ENCODE data around the gene ROMO1.
"Not testable (repeated sequence)": the region's sequence is repeated elsewhere in the genome, so short reads cannot be mapped to it uniquely, and the experiment has no call there.

ROMO1 gene

GRCh38 chr20:35711588-35712209, 12.5 kb downstream of the ROMO1 start:
- DNase-seq, result no peak

DNA sequence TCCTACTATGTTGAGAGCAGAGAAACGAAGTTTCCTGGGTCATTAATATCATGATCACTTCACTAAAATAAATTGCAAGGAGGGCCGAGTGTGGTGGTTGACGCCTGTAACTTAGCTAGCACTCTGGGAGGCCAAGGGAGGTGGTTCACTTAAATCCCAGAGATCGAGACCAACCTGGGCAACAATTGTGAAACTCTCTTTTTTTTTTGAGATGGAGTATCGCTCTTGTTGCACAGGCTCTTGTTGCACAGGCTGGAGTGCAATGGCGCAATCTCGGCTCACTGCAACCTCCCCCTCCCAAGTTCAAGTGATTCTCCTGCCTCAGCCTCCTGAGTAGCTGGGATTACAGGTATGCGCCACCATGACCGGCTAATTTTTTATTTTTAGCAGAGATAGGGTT, 13.9 kb downstream of the ROMO1 start:
- not testable (repeated sequence) for DNase-seq

DNA sequence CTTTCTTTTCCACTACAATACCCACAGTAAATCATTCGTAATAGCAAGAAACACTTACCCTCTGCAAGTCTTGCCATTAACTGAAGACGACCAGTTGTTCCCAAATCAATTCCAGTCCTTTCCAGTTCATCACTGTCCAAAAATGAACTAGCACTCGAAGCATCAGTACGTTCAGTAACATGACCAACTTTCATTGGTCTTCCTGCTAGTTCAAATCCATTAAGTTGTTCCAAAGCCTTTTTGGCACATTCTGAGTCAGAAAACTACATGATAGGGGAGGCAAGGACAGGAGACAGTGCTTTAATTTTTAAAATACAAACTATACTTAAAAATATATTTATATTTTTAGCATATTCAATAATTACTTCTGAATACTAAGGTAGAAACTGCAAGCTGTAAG, 14.9 kb downstream of the ROMO1 start:
- DNase-seq, result no peak

- no peak for DNase-seq
These were observed 16.4 kb downstream of the ROMO1 start for GRCh38 chr20:35715652-35716051.

DNA sequence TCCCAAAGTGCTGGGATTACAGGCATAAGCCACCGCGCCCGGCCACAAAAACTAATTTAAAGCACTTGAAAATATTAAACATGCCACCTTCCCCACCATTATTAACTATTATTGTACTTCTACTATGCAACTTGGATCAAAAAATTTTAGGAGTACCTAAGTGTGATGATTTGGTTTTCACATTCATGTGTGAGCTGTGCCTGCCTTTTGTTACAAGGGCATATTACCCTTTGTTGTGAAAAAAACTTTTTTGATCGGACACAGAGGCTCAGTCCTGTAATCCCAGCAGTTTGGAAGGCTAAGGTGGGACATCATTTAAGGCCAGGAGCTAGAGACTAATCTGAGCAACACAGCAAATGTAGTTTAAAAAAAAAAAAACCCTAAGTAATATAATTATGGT, 17.1 kb downstream of the ROMO1 start:
- no peak for DNase-seq

DNA sequence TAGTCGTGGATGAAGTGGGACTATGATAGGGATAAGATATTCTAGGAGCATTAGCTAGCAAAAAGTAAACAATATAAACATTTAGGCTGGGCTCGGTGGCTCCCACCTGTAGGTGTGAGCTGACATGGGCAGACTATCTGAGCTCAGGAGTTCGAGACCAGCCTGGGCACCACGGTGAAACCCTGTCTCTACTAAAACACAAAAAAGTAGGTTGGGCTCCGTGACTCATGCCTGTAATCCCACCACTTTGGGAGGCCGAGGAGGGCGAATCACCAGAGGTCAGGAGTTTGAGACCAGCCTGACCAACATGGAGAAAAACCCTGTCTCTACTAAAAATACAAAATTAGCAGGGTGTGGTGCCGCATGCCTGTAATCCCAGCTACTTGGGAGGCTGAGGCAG, 19.1 kb downstream of the ROMO1 start:
- not testable (repeated sequence) for DNase-seq

GRCh38 chr20:35718972-35719635, 19.9 kb downstream of the ROMO1 start:
- no peak for DNase-seq

DNA sequence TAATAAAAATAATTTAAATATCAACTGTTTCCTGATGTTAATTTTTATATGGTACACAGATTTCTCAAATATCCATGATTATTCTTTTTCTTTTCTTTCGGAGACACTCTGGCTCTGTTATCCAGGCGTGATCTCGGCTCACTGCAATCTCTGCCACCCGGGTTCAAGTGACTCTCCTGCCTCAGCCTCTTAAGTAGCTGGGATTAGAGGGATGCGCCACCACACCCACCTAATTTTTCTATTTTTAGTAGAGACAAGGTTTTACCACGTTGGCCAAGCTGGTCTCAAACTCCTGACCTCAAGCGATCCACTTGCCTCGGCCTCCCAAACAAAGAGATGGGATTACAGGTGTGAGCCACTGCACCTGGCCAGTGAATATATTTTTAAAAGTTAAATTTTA, 20.5 kb downstream of the ROMO1 start:
- DNase-seq, result no peak

DNA sequence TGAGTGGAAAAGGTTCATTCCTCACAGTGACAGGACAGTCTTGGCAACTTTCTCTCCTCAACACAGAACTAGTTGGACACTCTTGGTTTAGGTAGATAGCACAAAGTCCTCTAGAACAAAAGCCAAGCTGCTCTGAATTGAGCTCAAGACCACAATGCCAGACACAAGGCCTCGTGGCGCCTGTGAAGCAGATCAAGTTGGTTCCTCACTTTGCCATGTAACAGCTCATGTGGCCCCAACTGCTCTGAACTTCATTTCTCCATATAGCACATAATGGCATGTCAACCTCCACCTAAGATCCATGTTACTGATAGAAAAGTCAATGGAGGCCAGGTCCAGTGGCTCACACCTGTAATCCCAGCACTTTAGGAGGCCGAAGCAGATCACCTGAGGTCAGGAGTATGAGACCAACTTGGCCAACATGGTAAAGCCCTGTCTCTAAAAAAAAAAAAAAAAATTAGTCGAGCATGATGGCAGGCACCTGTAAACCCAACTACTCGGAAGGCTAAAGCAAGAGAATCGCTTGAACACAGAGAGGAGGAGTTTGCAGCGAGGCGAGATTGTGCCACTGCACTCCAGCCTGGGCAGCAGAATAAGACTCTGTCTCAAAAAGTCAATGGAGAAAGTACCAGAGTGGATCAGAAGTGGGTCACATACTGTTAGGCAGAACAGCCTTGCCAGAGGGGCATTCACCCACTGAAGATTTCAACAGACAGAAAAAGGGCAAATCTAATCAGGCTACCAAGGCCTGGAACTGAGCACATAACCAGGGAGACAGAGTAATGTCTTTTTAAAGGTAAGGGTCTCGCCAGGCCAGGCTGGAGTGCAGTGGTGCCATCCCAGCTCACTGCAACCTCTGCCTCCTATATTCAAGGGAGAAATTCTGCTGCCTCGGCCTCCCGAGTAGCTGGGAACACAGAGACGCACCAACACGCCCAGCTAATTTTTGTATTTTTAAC, 21.2 kb downstream of the ROMO1 start:
- no peak for DNase-seq

DNA sequence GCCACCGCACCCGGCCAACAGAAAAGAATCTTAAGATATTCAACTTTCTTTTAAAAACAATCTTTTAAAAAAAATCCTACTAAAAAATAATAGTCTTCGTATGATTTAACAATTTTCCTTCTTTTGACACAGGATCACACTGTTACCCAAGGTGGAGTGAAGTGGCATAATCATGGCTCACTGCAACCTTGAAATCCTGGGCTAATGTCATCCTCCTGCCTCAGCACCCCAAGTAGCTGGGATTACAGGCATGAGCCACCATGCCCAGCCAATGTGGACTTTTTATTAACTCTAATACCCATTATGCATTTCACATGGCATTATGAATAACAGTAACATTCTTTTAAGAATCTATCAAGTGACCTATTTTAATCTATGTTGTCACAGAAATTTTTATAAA, 22.0 kb downstream of the ROMO1 start:
- no peak for DNase-seq

DNA sequence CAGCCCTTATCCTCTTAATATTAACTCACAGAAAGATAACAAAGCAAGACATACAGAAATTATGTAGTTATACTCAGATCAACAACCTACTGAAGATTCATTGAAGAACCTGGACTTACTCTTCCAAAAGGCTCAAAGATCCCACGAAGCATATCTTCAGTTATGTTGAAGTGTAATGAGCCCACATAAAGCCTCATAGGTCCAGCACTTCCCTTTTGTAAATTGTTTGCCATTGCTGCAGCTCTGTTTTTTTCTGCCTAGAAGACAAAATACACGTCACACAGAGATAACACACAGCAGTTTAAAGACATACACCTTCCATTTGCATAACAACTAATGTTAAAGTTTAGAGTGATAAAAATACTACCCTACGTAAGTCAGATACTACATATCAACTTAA, 22.4 kb downstream of the ROMO1 start:
- DNase-seq, result no peak

- not testable (repeated sequence) for DNase-seq
These were observed 24.1 kb downstream of the ROMO1 start for GRCh38 chr20:35723275-35723639.

GRCh38 chr20:35723652-35724320, 24.6 kb downstream of the ROMO1 start:
- not testable (repeated sequence) for DNase-seq

GRCh38 chr20:35724321-35725230, 25.4 kb downstream of the ROMO1 start:
- DNase-seq, result no peak

DNA sequence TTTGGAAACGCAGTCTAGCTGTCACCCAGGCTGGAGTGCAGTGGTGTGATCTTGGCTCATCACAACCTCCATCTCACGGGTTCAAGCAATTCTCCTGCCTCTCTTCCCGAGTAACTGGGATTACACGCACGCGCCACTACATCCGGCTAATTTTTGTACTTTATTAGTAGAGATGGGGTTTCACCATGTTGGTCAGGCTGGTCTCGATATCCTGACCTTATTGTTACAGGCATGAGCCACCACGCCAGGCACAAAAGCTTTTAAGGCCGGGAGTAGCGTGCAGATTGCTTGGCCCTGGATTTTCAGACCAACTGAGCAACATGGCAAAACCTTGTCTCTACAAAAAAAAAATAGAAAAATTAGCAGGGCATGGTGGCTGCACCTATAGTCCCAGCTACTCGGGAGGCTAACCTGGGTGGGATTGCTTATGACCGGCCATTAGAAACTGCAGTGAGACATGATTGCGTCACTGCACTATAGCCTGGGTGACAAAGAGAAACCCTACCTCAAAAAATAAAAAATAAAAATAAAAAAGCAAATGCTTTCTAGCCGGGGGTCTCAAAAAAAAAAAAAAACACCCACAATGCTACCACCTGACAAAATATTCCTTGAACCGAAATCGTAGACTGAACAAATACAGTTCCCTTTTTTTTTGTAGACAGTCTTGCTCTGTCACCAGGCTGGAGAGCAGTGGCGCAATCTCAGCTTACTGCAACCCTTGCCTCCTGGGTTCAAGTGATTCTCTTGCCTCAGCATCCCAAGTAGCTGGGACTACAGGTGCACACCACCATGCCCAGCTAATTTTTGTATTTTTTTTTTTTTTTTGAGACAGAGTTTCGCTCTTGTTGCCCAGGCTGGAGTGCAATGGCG, 27.9 kb downstream of the ROMO1 start:
- DNase-seq, result no peak

DNA sequence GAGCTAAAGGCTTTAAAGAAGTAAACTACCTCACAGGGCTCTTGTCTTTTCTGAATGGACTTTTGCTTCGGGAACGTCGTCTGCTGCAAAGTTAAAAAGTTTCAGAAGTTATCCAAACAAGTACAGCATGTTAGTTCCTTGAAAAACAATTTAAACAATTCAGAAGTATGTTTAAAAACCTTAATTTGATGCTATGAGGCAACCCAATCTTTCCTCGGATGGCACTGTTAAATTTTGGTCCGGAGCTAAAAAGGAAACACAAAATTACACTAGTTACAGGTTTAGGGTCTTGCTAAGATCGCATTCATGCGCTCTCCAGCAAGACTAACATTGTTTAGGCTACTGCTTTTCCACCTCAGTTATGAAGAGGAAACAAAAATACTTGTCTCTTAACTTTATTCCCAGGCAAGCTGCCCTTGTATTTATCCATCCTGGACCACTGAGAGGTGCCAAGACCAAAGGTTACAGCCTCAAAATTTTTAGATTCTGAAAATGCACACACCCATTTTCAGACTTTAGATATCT, 30.1 kb downstream of the ROMO1 start:
- no peak for DNase-seq

DNA sequence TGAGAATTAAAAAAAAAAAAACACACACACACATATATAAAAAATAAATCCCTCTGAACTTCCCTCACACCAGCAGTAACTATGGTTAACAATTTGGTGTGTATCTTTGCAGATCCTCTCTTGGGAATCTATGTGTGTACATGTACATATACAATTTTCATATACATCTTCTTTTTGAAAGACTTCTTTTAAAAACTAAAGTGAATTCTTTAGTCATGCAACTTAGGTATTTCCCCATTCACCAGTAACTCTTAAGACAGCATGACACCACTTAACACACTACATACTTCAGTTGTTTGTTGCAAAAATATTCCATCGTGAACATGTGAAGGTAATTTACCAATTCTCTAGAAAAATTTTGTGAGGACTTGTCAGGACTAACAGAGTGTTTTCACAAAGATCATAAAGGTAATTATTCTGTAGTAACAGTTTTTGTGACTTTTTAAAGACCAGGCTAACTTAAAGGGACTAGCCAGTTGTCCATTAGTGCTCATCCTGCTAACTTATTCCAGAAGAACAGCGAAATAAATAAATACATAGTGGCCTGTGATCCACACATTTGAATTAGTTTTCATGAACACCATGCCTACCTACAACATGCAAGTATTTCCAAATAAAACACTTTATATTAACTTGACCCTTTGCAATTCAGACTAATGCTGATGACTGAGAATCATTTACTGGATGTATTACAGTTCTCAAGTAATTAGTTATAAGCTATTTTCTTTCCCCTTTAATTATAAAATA, 30.8 kb downstream of the ROMO1 start:
- no peak for DNase-seq

DNA sequence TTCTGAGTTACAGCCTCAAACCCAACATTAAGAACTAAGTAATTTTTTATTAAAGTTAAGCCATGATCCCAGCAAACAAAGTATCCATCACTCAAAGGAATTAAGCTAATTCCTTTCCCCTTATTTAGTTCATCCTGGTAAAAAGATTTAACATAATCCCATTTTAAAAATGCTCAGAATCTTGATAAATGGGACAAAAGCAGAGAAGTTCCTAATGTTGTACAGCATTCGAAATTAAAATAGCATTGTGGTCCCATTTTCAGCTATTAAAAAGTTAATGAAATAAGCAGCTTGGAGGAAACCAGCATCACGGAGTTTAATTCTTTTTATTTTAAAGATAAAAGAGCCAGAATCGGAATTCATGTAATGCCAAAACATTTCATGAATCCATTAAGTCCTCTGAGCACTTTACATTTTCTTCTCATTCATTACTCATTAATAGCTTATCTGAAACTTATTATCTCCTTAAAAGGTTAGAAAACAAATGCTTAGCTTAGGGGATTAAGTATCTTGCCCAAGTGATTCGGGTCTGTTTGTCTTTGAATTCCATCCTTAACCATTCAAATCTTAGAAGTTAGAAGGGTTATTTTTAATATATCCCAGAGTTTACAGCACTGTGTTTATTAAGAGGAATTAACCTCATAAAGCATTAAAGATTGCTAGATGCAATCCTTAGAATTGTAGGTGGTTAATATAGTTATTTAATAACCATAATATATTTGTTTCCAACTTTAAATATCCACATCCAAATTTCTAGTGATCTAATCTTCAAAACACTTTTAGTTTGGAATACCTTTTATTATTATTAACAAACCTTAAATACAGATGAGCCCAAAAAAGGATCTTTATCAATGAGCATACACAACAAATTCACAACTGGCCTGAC, 31.6 kb downstream of the ROMO1 start:
- DNase-seq, result no peak

- no peak for DNase-seq
These were observed 32.2 kb downstream of the ROMO1 start for GRCh38 chr20:35731469-35731788.
